CD8-positive, alpha-beta memory T cell (primary cell): ENCODE results near the gene STK32B. TPM values are rescaled to one million over a fixed set of nuclear protein-coding genes. Genes with fewer than 3 reads are reported as not detected.

Experiments
- CTCF ChIA-PET: fragments of 350-600 bp; sonication (Branson Sonifier 250); formaldehyde crosslinking; loops from one replicate; lab custom pipeline; 2021; ENCODE audit warnings: antibody characterized with exemption; lab: Charles Lee
- POLR2A ChIA-PET: fragments of 350-600 bp; sonication (Branson Sonifier 250); formaldehyde crosslinking; loops from one replicate; lab custom pipeline; 2021; ENCODE audit warnings: antibody characterized with exemption; lab: Charles Lee
- DNase-seq, 5 donors: peaks; one replicate each; pipeline versions ENCODE4 v3.0.0 to v3.0.0-alpha.2; 2020 to 2022; ENCODE audit warnings: mixed read lengths in 1 of 5
- H3K27ac ChIP-seq: one replicate; pipeline ENCODE4 v1.7.0; 2013; ENCODE audit warnings: low read depth, mild to moderate bottlenecking, low read length, moderate library complexity
- H3K27me3 ChIP-seq: 2 replicates; pipeline ENCODE4 v1.7.0; 2013; ENCODE audit warnings: low read length, mild to moderate bottlenecking; ENCODE audit not compliant: insufficient read depth, poor library complexity, severe bottlenecking
- H3K36me3 ChIP-seq: 2 replicates; pipeline ENCODE4 v1.7.0; 2013; ENCODE audit warnings: mild to moderate bottlenecking, low read length, moderate library complexity; ENCODE audit not compliant: insufficient read depth
- H3K4me1 ChIP-seq: 2 replicates; pipeline ENCODE4 v1.7.0; 2013; ENCODE audit warnings: mild to moderate bottlenecking, low read length, moderate library complexity; ENCODE audit not compliant: insufficient read depth
- H3K4me3 ChIP-seq: 2 replicates; pipeline ENCODE4 v1.7.0; 2013; ENCODE audit warnings: mild to moderate bottlenecking, low read length
- H3K9me3 ChIP-seq: 2 replicates; pipeline ENCODE4 v1.7.0; 2013; ENCODE audit warnings: mild to moderate bottlenecking, low read length
- H3K27ac Mint-ChIP-seq, 8 donors: one replicate each; pipeline ENCODE4 v1.8.0; 2020 to 2021; ENCODE audit warnings: mixed read lengths in 8 of 8, mild to moderate bottlenecking in 6 of 8, inconsistent platforms in 3 of 8, moderate library complexity in 3 of 8
- H3K27me3 Mint-ChIP-seq, 2 donors: one replicate each; pipeline ENCODE4 v1.8.0; 2020 to 2021; ENCODE audit warnings: mixed read lengths in 2 of 2, mild to moderate bottlenecking in 1 of 2, moderate library complexity in 1 of 2
- H3K36me3 Mint-ChIP-seq, 3 donors: one replicate each; pipeline ENCODE4 v1.8.0; 2020 to 2021; ENCODE audit warnings: mixed read lengths in 3 of 3, inconsistent platforms in 1 of 3, mild to moderate bottlenecking in 1 of 3
- H3K4me1 Mint-ChIP-seq, 3 donors: one replicate each; pipeline ENCODE4 v1.8.0; 2020 to 2021; ENCODE audit warnings: mixed read lengths in 3 of 3, inconsistent platforms in 1 of 3, mild to moderate bottlenecking in 1 of 3
- H3K4me3 Mint-ChIP-seq, 7 donors: one replicate each; pipeline ENCODE4 v1.8.0; 2020 to 2021; ENCODE audit warnings: mixed read lengths in 7 of 7, mild to moderate bottlenecking in 6 of 7, moderate library complexity in 4 of 7, inconsistent platforms in 2 of 7
- H3K9me3 Mint-ChIP-seq, 5 donors: one replicate each; pipeline ENCODE4 v1.8.0; 2020 to 2022; ENCODE audit warnings: mixed read lengths in 5 of 5, mild to moderate bottlenecking in 3 of 5, moderate library complexity in 2 of 5, inconsistent platforms in 1 of 5
- polyA plus RNA-seq: library from polyadenylated mRNA; unstranded; fragments of 300-500 nt; fragmentation: Illumina TruSeq; gene quantifications from one replicate; pipeline ENCODE4 v1.2.3, GENCODE V29; 2021
- total RNA-seq, 2 experiments: library from RNA; stranded (reverse); gene quantifications; one replicate each; pipeline ENCODE4 v1.2.3, GENCODE V29; 2021

Gene STK32B
- total and polyA plus RNA-seq, 3 experiments from 2014 or later: not detected

GRCh38 chr4:5200513-5200912, 149.2 kb downstream of the STK32B start:
- H3K36me3 ChIP-seq: no peaks in the 10 kb centered on the region
- no peaks in the 10 kb centered on the region for H3K4me1 ChIP-seq
- Mint-ChIP-seq H3K9me3 (peaks cover 0 to 10% (median 0%) of the 10 kb centered on the region in 5 donors), H3K4me1 (no peaks in the 10 kb centered on the region), H3K4me3 (no peak overlapping the region), H3K27me3 (peaks cover 0 to 2% of the 10 kb centered on the region in 2 donors), H3K36me3 (no peaks in the 10 kb centered on the region), H3K27ac (no peak overlapping the region)
- no peaks in the 10 kb centered on the region for H3K27me3 ChIP-seq
- H3K27ac ChIP-seq: no peak overlapping the region
- ChIA-PET POLR2A (no interaction called here), CTCF (no interaction called here)
- no peak overlapping the region for H3K4me3 ChIP-seq
- DNase-seq: no peak
- H3K9me3 ChIP-seq: no peaks in the 10 kb centered on the region

GRCh38 chr4:5203309-5203992, 152.2 kb downstream of the STK32B start:
- peaks cover 0 to 2% of the 10 kb centered on the region in 2 donors for H3K27me3 Mint-ChIP-seq
- no peaks in the 10 kb centered on the region for H3K9me3 ChIP-seq
- H3K4me3 Mint-ChIP-seq: no peak overlapping the region
- no peak overlapping the region for H3K4me3 ChIP-seq
- ChIA-PET POLR2A (no interaction called here), CTCF (no interaction called here)
- no peak overlapping the region for H3K27ac Mint-ChIP-seq
- no peaks in the 10 kb centered on the region for H3K27me3 ChIP-seq
- H3K27ac ChIP-seq: no peak overlapping the region
- H3K9me3 Mint-ChIP-seq: peaks cover 0 to 13% (median 0%) of the 10 kb centered on the region in 5 donors
- no peaks in the 10 kb centered on the region for H3K36me3 Mint-ChIP-seq
- no peaks in the 10 kb centered on the region for H3K4me1 ChIP-seq
- H3K4me1 Mint-ChIP-seq: no peaks in the 10 kb centered on the region
- no peak for DNase-seq
- no peaks in the 10 kb centered on the region for H3K36me3 ChIP-seq

GRCh38 chr4:5203993-5204310, 152.7 kb downstream of the STK32B start:
- Mint-ChIP-seq H3K36me3 (no peaks in the 10 kb centered on the region), H3K4me3 (no peak overlapping the region), H3K27ac (no peak overlapping the region), H3K27me3 (peaks cover 0 to 4% of the 10 kb centered on the region in 2 donors), H3K9me3 (peaks cover 0 to 13% (median 0%) of the 10 kb centered on the region in 5 donors), H3K4me1 (no peaks in the 10 kb centered on the region)
- Histone ChIP-seq H3K36me3 (no peaks in the 10 kb centered on the region), H3K4me1 (no peaks in the 10 kb centered on the region), H3K9me3 (no peaks in the 10 kb centered on the region), H3K27me3 (no peaks in the 10 kb centered on the region), H3K4me3 (no peak overlapping the region), H3K27ac (no peak overlapping the region)
- no peak for DNase-seq
- ChIA-PET CTCF (no interaction called here), POLR2A (no interaction called here)

- H3K4me1 Mint-ChIP-seq: no peaks in the 10 kb centered on the region
Observed at GRCh38 chr4:5204781-5205180, 153.5 kb downstream of the STK32B start.

GRCh38 chr4:5206016-5206790, 154.9 kb downstream of the STK32B start:
- Mint-ChIP-seq H3K9me3 (peaks cover 0 to 13% (median 2%) of the 10 kb centered on the region in 5 donors), H3K27me3 (peaks cover 0 to 5% of the 10 kb centered on the region in 2 donors), H3K4me3 (no peak overlapping the region), H3K27ac (no peak overlapping the region), H3K36me3 (no peaks in the 10 kb centered on the region), H3K4me1 (no peaks in the 10 kb centered on the region)
- no peak overlapping the region for H3K4me3 ChIP-seq
- H3K27me3 ChIP-seq: no peaks in the 10 kb centered on the region
- H3K9me3 ChIP-seq: no peaks in the 10 kb centered on the region
- DNase-seq: no peak
- ChIA-PET CTCF (no interaction called here), POLR2A (no interaction called here)
- no peak overlapping the region for H3K27ac ChIP-seq
- H3K36me3 ChIP-seq: no peaks in the 10 kb centered on the region
- H3K4me1 ChIP-seq: no peaks in the 10 kb centered on the region

More at GRCh38 chr4:5204781-5205180, 153.5 kb downstream of the STK32B start:
- Histone ChIP-seq H3K4me1 (no peaks in the 10 kb centered on the region), H3K27me3 (no peaks in the 10 kb centered on the region), H3K36me3 (no peaks in the 10 kb centered on the region), H3K9me3 (no peaks in the 10 kb centered on the region), H3K27ac (no peak overlapping the region), H3K4me3 (no peak overlapping the region)
- POLR2A ChIA-PET: no interaction called here
- Mint-ChIP-seq H3K27ac (no peak overlapping the region), H3K9me3 (peaks cover 0 to 13% (median 2%) of the 10 kb centered on the region in 5 donors), H3K27me3 (peaks cover 0 to 5% of the 10 kb centered on the region in 2 donors), H3K36me3 (no peaks in the 10 kb centered on the region), H3K4me3 (no peak overlapping the region)
- CTCF ChIA-PET: no interaction called here
- no peak for DNase-seq

GRCh38 chr4:5209862-5210261, 158.6 kb downstream of the STK32B start:
- no peak overlapping the region for H3K27ac Mint-ChIP-seq
- no peak overlapping the region for H3K4me3 Mint-ChIP-seq
- CTCF ChIA-PET: no interaction called here

GRCh38 chr4:5211282-5211839, 160.1 kb downstream of the STK32B start:
- no peaks in the 10 kb centered on the region for H3K36me3 ChIP-seq
- Mint-ChIP-seq H3K27me3 (peaks cover 2 to 6% of the 10 kb centered on the region in 2 donors), H3K36me3 (no peaks in the 10 kb centered on the region), H3K4me1 (no peaks in the 10 kb centered on the region), H3K4me3 (no peak overlapping the region), H3K9me3 (peaks cover 0 to 2% (median 0%) of the 10 kb centered on the region in 5 donors), H3K27ac (no peak overlapping the region)
- no peaks in the 10 kb centered on the region for H3K9me3 ChIP-seq
- CTCF ChIA-PET: no interaction called here
- POLR2A ChIA-PET: no interaction called here
- no peak overlapping the region for H3K4me3 ChIP-seq
- H3K27me3 ChIP-seq: no peaks in the 10 kb centered on the region
- DNase-seq: no peak
- no peaks in the 10 kb centered on the region for H3K4me1 ChIP-seq
- H3K27ac ChIP-seq: no peak overlapping the region

More at GRCh38 chr4:5209862-5210261, 158.6 kb downstream of the STK32B start:
- H3K4me1 Mint-ChIP-seq: no peaks in the 10 kb centered on the region
- H3K9me3 ChIP-seq: no peaks in the 10 kb centered on the region
- H3K27me3 ChIP-seq: no peaks in the 10 kb centered on the region
- POLR2A ChIA-PET: no interaction called here
- no peak for DNase-seq
- H3K4me3 ChIP-seq: no peak overlapping the region
- H3K36me3 ChIP-seq: no peaks in the 10 kb centered on the region
- peaks cover 0 to 6% (median 2%) of the 10 kb centered on the region in 5 donors for H3K9me3 Mint-ChIP-seq
- no peaks in the 10 kb centered on the region for H3K4me1 ChIP-seq
- H3K27ac ChIP-seq: no peak overlapping the region
- peaks cover 2 to 6% of the 10 kb centered on the region in 2 donors for H3K27me3 Mint-ChIP-seq
- H3K36me3 Mint-ChIP-seq: no peaks in the 10 kb centered on the region
